Prostate gland (tissue), 2 donors: Measurements from ENCODE around the gene FRRS1L. TPM values are rescaled to one million over a fixed set of nuclear protein-coding genes. Genes with fewer than 3 reads are reported as not detected.
"Not testable (repeated sequence)": the region's sequence is repeated elsewhere in the genome, so short reads cannot be mapped to it uniquely, and the experiment has no call there.

Experiments used
- DNase-seq: peaks from one replicate; pipeline ENCODE4 v3.0.0-alpha.2; 2019; ENCODE audit warnings: low spot score
- H3K27ac ChIP-seq, 2 donors: fragments of 200-600 bp; sonication (generic); 2 replicates each; pipeline ENCODE4 v1.5.1; 2017 to 2019
- H3K27me3 ChIP-seq: fragments of 200-600 bp; sonication (generic); replicated peaks from 2 replicates; pipeline ENCODE4 v1.5.1; 2019; ENCODE audit not compliant: insufficient read depth
- H3K36me3 ChIP-seq, 2 donors: fragments of 200-600 bp; sonication (generic); 1 replicate in 1 of 2; 2 replicates in 1 of 2; pipeline versions ENCODE4 v1.5.1 to v1.8.1; 2017 to 2019
- H3K4me1 ChIP-seq: fragments of 200-600 bp; sonication (generic); replicated peaks from 2 replicates; pipeline ENCODE4 v1.5.1; 2019
- H3K4me3 ChIP-seq, 2 donors: fragments of 200-600 bp; sonication (generic); 2 replicates each; pipeline ENCODE4 v1.5.1; 2017 to 2019
- H3K9me3 ChIP-seq: fragments of 200-600 bp; sonication (generic); 2 replicates; pipeline ENCODE4 v1.5.1; 2017
- POLR2A ChIP-seq: fragments of 450-650 bp; IDR thresholded peaks from one replicate; pipeline ENCODE4 v1.6.1; 2016; ENCODE audit warnings: antibody characterized with exemption, mild to moderate bottlenecking
- POLR2AphosphoS5 ChIP-seq: sonication (generic); formaldehyde crosslinking; IDR thresholded peaks from one replicate; pipeline ENCODE4 v1.6.1; 2017; ENCODE audit warnings: antibody characterized with exemption
- WGBS: methylation state at CpG from one replicate; pipeline ENCODE4 v1.1.5; 2018; 5-methylcytosine and 5-hydroxymethylcytosine counted together
- intact Hi-C: fragments of 100-400 bp; cut with DNase I; formaldehyde crosslinking; loops from one replicate; pipeline ENCODE4 v1.14.2; 2022
- total RNA-seq, 2 donors: library from RNA; depleted of rRNA; stranded (reverse); fragments of >200 nt; gene quantifications; one replicate each; pipeline ENCODE4 v1.1.0, GENCODE V29; 2016
- TF ChIP-seq, protein P1 (sequence below), 4 experiments: fragments of 200-600 bp in 2 of 4; fragments of 450-650 bp in 2 of 4; sonication (generic) in 2 of 4; IDR thresholded peaks; 1 replicate in 3 of 4; 2 replicates in 1 of 4; pipeline ENCODE4 v1.5.1; 2016 to 2019; ENCODE audit warnings: antibody characterized with exemption in 4 of 4, mild to moderate bottlenecking in 2 of 4, moderate library complexity in 2 of 4

The FRRS1L gene
- total RNA-seq, 2 donors from 2014 or later, result 1.6 to 11.9 TPM

DNA sequence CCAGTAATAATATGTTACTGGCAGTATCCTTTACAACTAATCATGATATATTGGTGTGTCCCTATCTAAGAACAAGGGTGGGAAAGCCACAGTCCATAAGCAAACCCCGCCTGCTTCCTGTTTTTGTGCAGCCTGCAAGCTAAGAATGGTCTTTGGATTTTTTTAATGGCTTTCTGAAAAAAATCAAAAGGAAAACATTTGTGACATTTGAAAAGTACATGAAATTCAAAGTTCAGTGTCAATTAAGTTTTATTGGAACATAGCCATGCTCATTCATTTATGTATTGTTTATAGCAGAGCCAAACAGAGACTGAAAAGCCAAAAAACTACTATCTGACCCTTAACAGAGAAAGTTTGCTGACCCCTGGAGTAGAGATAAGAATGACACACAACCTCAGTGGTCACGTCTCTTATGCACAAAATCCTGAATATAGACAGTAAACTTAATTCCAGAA, 34.5 kb downstream of the FRRS1L start:
- TF ChIP-seq, protein P1, sequence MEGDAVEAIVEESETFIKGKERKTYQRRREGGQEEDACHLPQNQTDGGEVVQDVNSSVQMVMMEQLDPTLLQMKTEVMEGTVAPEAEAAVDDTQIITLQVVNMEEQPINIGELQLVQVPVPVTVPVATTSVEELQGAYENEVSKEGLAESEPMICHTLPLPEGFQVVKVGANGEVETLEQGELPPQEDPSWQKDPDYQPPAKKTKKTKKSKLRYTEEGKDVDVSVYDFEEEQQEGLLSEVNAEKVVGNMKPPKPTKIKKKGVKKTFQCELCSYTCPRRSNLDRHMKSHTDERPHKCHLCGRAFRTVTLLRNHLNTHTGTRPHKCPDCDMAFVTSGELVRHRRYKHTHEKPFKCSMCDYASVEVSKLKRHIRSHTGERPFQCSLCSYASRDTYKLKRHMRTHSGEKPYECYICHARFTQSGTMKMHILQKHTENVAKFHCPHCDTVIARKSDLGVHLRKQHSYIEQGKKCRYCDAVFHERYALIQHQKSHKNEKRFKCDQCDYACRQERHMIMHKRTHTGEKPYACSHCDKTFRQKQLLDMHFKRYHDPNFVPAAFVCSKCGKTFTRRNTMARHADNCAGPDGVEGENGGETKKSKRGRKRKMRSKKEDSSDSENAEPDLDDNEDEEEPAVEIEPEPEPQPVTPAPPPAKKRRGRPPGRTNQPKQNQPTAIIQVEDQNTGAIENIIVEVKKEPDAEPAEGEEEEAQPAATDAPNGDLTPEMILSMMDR (IDR thresholded peaks at IDR 0.05), result no peak
- TF ChIP-seq POLR2AphosphoS5 (no peak), POLR2A (no peak)
- WGBS, result 84% methylated on average over 2 of the region's 2 CpGs
- Histone ChIP-seq H3K36me3 (no peaks in the 10 kb centered on the region), H3K27me3 (no peaks in the 10 kb centered on the region), H3K4me3 (no peak overlapping the region), H3K27ac (no peak overlapping the region), H3K4me1 (no peaks in the 10 kb centered on the region), H3K9me3 (no peaks in the 10 kb centered on the region)
- intact Hi-C loops, result no loop called here
- DNase-seq, result no peak

DNA sequence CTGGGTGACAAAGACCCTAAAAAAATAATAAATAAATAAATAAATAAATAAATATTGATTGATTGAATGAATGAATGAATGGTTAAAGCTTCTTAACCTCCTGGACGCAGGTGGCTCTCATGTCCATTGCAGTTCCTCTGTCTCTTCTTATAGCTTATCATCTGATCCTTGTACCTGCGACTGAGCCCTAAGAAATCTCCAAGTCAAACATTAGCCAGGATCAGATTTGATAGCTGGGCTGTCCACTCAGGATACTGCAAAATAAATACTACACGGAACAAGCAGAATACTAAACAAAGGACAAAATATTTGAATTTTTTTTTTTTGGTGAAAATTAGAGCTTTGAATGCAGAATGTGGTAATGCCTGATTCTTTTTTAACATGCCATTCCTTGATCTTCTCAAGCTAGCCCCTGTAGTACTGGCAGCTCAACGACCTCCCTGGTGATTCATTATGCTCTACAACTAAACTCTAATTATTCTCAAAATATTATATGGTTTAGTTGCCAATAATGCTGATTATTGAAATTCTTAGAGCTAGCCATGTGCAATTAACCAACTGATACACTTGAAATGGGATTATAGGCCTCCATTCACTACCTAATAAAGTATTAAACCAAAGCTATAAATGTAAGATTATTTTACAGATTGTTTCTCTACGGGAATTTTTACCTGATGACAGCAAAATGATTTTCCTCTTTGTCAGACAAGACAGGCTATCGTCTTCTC, 37.4 kb downstream of the FRRS1L start:
- DNase-seq, result no peak
- Histone ChIP-seq H3K27ac (no peak overlapping the region), H3K4me3 (no peak overlapping the region), H3K9me3 (no peaks in the 10 kb centered on the region), H3K36me3 (no peaks in the 10 kb centered on the region), H3K4me1 (no peaks in the 10 kb centered on the region), H3K27me3 (no peaks in the 10 kb centered on the region)
- intact Hi-C loops, result loop anchor here (10.0 kb wide), 1 partner anchor 55 kb away; no protein-coding TSS in a partner anchor
- TF ChIP-seq POLR2A (no peak), POLR2AphosphoS5 (no peak)
- TF ChIP-seq, protein P1 (IDR thresholded peaks at IDR 0.05), result no peak
- 68% methylated on average over 6 of the region's 6 CpGs for whole genome bisulfite sequencing

DNA sequence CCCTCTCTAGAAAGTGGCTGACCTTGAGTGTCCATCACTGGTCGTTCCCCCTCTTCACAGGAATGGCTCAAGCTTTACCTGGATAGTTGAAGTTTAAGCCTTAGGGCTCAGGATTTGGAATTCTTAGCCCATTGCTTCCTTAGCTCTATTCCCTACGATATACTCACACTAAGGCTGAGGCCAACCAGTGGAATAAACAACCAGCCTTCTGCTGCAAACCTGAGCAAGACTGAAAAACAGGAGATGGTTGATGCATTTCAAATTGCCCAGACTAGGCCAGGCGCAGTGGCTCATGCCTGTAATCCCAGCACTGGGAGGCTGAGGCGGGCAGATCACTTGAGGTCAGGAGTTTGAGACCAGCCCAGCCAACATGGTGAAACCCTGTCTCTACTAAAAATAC, 40.4 kb downstream of the FRRS1L start:
- not testable (repeated sequence) for H3K9me3 ChIP-seq, H3K4me3 ChIP-seq, H3K4me1 ChIP-seq, DNase-seq, H3K36me3 ChIP-seq, H3K27me3 ChIP-seq, H3K27ac ChIP-seq
- intact Hi-C loops, result loop anchor here (10.0 kb wide), 1 partner anchor 58 kb away; no protein-coding TSS in a partner anchor
- 85% methylated on average over 4 of the region's 4 CpGs for WGBS

DNA sequence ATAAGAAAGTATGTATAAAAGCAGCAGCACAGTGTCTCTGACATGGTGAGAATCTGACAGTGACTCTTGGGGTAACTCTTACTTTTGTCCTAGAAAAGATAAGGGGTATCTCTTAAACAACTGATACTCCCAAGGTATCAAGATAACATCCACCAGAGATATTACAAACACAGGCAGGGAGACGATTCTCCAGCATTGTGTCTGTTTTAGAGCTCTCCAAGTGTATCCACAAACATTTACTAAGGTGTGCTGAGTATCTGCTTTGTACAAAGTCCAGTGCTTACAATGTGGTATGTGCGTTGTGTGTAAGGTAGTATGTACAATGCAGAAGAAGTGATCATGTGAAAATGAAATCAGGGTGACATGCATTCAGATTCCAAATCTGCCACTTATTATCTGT, 42.9 kb downstream of the FRRS1L start:
- no peaks in the 10 kb centered on the region for H3K27me3 ChIP-seq
- no peaks in the 10 kb centered on the region for H3K4me1 ChIP-seq
- 79% methylated on average over 2 of the region's 2 CpGs for WGBS
- H3K36me3 ChIP-seq, result no peaks in the 10 kb centered on the region
- no peak for TF ChIP-seq POLR2A
- TF ChIP-seq, protein P1 (IDR thresholded peaks at IDR 0.05), result no peak
- no peak for TF ChIP-seq POLR2AphosphoS5
- no peak overlapping the region for H3K27ac ChIP-seq
- intact Hi-C loops, result loop anchor here (10.0 kb wide), 1 partner anchor 61 kb away; no protein-coding TSS in a partner anchor
- H3K9me3 ChIP-seq, result no peaks in the 10 kb centered on the region
- H3K4me3 ChIP-seq, result no peak overlapping the region
- no peak for DNase-seq

DNA sequence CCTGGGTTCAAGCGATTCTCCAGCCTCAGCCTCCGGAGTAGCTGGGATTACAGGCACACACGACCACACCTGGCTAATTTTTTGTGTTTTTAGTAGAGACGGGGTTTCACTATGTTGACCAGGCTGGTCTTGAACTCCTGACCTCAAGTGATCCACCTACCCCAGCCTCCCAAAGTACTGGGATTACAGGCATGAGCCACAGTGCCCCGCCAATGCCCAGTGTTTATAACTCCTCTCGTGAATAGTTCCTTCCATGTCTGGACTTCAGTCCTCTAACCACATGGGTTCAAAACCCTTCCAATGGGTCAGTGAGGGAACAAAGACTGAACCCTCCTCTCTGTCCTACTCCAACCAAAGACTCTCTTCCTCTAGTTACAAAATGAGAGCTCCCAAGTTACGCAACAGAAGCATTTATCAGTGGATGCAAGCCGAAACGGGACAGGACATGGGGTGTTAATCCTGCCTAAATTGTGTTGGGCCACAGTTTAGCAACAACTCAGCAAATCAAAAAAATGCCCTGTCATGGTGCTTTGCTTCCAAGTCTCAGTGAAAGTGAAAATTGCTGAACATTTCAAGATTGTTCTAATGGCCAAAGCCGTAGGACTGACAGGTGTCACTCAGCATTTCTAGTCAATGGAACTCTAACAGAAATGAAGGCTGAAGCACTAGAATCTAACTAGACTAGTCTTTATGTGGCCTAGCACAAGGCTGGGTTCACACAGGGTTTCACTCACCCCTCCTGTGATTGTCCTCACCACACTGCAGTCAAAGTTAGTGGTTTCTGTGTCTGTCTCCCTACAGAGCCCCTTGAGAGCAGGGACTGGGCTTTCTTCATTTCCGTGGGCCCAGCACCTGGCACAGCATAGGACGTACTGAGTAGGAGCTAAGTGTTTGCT, 44.1 kb downstream of the FRRS1L start:
- no peaks in the 10 kb centered on the region for H3K36me3 ChIP-seq
- H3K4me3 ChIP-seq, result no peak overlapping the region
- H3K9me3 ChIP-seq, result no peaks in the 10 kb centered on the region
- H3K27me3 ChIP-seq, result no peaks in the 10 kb centered on the region
- no peak overlapping the region for H3K27ac ChIP-seq
- no peaks in the 10 kb centered on the region for H3K4me1 ChIP-seq
- intact Hi-C loops, result loop anchor here (10.0 kb wide), 1 partner anchor 62 kb away; no protein-coding TSS in a partner anchor
- DNase-seq, result no peak
- TF ChIP-seq POLR2A (no peak), POLR2AphosphoS5 (no peak)
- TF ChIP-seq, protein P1 (IDR thresholded peaks at IDR 0.05), result no peak
- 89% methylated on average over 12 of the region's 12 CpGs for WGBS
